Neural crest cell (in vitro differentiated cells): ENCODE data around the gene ATRNL1. TPM values are rescaled to one million over a fixed set of nuclear protein-coding genes. Genes with fewer than 3 reads are reported as not detected.

Experiments used
- DNase-seq: peaks from one replicate; pipeline ENCODE4 v3.0.0; 2021; ENCODE audit warnings: low read depth, mixed read lengths, low spot score
- H3K27ac Mint-ChIP-seq: one replicate; pipeline ENCODE4 v1.8.0; 2021; ENCODE audit warnings: mild to moderate bottlenecking, mixed read lengths; ENCODE audit not compliant: unreplicated experiment
- H3K27me3 Mint-ChIP-seq: 2 replicates; pipeline ENCODE4 v1.8.0; 2021; ENCODE audit warnings: low read depth, mild to moderate bottlenecking, mixed read lengths
- H3K36me3 Mint-ChIP-seq: 2 replicates; pipeline ENCODE4 v1.8.0; 2021; ENCODE audit warnings: low read depth, mild to moderate bottlenecking, mixed read lengths
- H3K4me1 Mint-ChIP-seq: 2 replicates; pipeline ENCODE4 v1.8.0; 2021; ENCODE audit warnings: mixed read lengths
- H3K4me3 Mint-ChIP-seq: one replicate; pipeline ENCODE4 v1.8.0; 2021; ENCODE audit warnings: mild to moderate bottlenecking, mixed read lengths
- H3K9me3 Mint-ChIP-seq: 2 replicates; pipeline ENCODE4 v1.8.0; 2021; ENCODE audit warnings: mixed read lengths
- total RNA-seq: library from RNA; stranded (reverse); gene quantifications from 2 replicates; pipeline ENCODE4 v1.2.1, GENCODE V29; 2021
- TF ChIP-seq, protein P1 (sequence below): fragments of 200-600 bp; sonication (generic); conservative IDR thresholded peaks from 2 replicates; pipeline ENCODE4 v1.5.0; 2021; ENCODE audit warnings: antibody characterized with exemption, mild to moderate bottlenecking

ATRNL1 gene
- total RNA-seq, 1 donor from 2014 or later: 46.9 TPM

DNA sequence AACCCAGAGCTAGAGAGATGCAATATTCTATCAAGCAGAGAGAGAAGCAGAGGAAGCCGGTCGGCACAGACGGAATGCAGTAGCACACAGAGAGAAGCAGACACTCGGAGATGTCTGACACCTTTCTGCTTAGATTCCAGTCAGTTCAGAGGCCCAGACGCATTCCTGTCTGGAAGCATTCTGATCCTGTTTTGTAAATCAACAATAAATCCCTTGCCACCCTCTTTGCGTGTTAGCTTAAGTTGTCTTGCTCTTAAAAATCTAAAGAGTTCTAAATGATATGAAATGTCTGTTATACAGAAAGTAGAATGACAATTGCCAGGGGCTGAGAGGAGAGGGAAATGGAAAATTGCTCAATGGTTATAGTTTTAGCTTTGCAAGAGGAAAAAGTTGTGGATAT, 27.4 kb upstream of the ATRNL1 start:
- Mint-ChIP-seq H3K9me3 (no peaks in the 10 kb centered on the region), H3K27ac (no peak overlapping the region), H3K4me1 (no peaks in the 10 kb centered on the region), H3K27me3 (no peaks in the 10 kb centered on the region), H3K36me3 (no peaks in the 10 kb centered on the region), H3K4me3 (no peak overlapping the region)
- TF ChIP-seq, protein P1, sequence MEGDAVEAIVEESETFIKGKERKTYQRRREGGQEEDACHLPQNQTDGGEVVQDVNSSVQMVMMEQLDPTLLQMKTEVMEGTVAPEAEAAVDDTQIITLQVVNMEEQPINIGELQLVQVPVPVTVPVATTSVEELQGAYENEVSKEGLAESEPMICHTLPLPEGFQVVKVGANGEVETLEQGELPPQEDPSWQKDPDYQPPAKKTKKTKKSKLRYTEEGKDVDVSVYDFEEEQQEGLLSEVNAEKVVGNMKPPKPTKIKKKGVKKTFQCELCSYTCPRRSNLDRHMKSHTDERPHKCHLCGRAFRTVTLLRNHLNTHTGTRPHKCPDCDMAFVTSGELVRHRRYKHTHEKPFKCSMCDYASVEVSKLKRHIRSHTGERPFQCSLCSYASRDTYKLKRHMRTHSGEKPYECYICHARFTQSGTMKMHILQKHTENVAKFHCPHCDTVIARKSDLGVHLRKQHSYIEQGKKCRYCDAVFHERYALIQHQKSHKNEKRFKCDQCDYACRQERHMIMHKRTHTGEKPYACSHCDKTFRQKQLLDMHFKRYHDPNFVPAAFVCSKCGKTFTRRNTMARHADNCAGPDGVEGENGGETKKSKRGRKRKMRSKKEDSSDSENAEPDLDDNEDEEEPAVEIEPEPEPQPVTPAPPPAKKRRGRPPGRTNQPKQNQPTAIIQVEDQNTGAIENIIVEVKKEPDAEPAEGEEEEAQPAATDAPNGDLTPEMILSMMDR: no peak
- DNase-seq: no peak

DNA sequence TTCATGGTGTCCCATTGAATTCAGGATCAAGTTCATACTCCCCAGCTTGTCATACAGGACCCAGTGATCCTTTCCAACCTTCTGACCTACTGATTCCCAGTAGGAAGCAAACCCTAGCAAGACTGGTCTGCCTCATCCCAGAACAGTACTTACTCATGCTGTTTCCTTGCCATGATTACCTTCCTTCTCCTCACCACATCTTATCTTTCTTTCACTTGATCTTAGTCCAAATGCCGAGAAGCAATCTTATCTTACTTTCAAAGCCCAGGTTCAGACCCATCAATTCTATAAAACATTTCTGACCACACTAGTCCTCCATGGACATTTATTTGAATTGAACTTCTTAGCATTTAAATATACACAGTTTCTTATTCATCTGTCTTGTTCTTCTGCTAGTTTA, 26.6 kb upstream of the ATRNL1 start:
- TF ChIP-seq, protein P1: no peak
- no peaks in the 10 kb centered on the region for H3K27me3 Mint-ChIP-seq
- no peaks in the 10 kb centered on the region for H3K4me1 Mint-ChIP-seq
- DNase-seq: no peak
- no peaks in the 10 kb centered on the region for H3K36me3 Mint-ChIP-seq
- no peaks in the 10 kb centered on the region for H3K9me3 Mint-ChIP-seq
- no peak overlapping the region for H3K4me3 Mint-ChIP-seq
- no peak overlapping the region for H3K27ac Mint-ChIP-seq

DNA sequence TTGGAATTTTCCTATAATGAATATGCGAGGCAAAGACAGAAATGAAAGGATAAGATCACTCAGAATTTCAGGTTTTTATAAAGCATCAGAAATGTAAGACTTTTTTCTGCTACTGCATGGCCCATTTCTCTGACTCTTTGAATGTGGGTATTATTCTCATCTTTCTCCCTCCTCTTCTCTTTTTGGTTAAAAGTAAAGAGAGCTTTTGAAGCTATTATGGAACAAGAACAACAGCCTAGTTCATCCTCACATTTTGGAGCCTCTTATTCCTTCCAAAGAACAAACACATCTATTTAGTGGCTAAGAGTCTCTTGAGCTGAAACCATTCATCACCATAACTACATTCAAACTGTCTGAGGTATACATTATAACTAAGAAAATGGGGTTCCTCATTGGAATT, 19.4 kb upstream of the ATRNL1 start:
- Mint-ChIP-seq H3K4me1 (peaks cover 19% of the 10 kb centered on the region), H3K36me3 (peaks cover 7% of the 10 kb centered on the region), H3K4me3 (peak overlapping the region; percentile 7), H3K9me3 (peaks cover 15% of the 10 kb centered on the region), H3K27me3 (no peaks in the 10 kb centered on the region), H3K27ac (peak overlapping the region; percentile 59)
- no peak for DNase-seq
- TF ChIP-seq, protein P1: no peak

DNA sequence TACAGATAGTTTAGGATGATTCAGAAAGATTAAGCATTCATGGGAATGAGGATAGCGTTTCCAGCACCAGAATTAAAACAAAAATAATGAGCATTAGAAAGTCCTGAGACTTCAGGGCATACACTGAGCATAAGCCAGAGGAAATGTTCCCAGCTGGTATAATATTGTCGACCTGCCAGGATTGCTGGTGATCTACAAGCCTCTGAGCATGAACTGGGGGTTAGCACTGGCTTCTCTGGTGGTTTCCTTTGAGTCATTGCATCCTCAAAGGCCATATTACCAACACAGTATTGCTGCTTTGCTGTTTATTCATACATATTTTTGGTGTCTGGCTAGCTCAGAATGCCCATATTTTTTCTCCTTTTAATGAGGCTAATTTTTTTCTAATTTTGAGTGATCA, 10.7 kb upstream of the ATRNL1 start:
- TF ChIP-seq, protein P1: no peak
- H3K9me3 Mint-ChIP-seq: peaks cover 7% of the 10 kb centered on the region

DNA sequence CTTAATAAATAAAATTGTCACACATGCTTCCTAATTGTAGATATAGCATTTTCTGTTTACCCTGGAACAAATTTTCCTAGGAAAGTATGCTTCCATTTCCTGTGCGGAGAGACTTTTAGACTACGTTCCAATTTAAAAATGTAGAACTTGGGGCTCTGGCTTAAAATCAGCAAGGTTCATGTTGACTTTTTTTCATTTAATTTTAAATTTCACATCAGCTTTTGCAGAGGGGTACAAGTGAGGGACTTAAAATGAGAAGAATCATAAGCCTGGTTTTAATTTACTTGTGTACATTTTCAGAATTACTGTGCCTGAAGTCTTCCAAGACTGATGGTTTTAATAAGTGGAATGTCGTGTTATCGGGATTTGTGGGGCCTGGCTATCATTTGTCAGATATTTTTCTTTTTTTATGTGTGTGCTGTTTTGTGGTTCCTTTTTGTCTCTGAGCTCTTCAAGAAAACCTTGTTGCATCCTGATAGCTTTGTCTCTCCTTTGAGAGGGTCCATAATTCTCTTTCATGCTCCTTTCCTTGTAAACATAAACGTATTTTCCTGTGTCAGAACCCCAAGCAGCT, 8.8 kb upstream of the ATRNL1 start:
- Mint-ChIP-seq H3K9me3 (peaks cover 5% of the 10 kb centered on the region), H3K27ac (peak overlapping the region; percentile 47), H3K27me3 (no peaks in the 10 kb centered on the region), H3K4me1 (peaks cover 20% of the 10 kb centered on the region), H3K36me3 (peaks cover 15% of the 10 kb centered on the region), H3K4me3 (no peak overlapping the region)
- TF ChIP-seq, protein P1: no peak
- DNase-seq: no peak

More for the DNA sequence above, 10.7 kb upstream of the ATRNL1 start:
- H3K27ac Mint-ChIP-seq: no peak overlapping the region
- peaks cover 20% of the 10 kb centered on the region for H3K4me1 Mint-ChIP-seq
- H3K4me3 Mint-ChIP-seq: no peak overlapping the region
- DNase-seq: no peak
- H3K27me3 Mint-ChIP-seq: no peaks in the 10 kb centered on the region
- H3K36me3 Mint-ChIP-seq: peaks cover 16% of the 10 kb centered on the region
